ENCODE results near the gene MAPK8. TPM values are rescaled to one million over a fixed set of nuclear protein-coding genes. Genes with fewer than 3 reads are reported as not detected.

MAPK8 gene
- total RNA-seq, 1 experiment from 2014 or later, result 37.9 TPM

DNA sequence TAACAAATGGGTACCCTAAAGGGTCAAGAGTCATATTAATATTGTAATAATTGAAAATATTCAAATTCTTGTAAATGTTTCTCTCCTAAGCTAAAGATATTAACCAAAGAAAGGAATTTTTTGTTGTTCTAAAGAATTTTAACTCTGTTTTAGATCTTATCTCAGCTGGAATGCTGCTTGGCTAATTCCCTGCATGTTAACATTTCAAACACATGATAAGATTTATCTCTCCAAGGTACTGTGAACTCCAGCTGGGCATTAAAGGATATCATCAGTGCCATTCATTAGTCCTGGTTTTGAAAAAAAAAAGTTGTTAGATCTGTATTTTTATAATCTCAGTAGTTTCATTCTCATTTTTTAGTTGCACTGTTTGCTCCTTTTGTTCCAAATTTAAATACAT, 76.9 kb downstream of the MAPK8 start:
- no peak for DNase-seq (ENCODE audit: low read depth)

GRCh38 chr10:48384699-48384982, 78.2 kb downstream of the MAPK8 start:
- no peak for DNase-seq (ENCODE audit: low read depth)

- no peak for DNase-seq (ENCODE audit: low read depth)
Measured at GRCh38 chr10:48389272-48389671, 82.8 kb downstream of the MAPK8 start.

DNA sequence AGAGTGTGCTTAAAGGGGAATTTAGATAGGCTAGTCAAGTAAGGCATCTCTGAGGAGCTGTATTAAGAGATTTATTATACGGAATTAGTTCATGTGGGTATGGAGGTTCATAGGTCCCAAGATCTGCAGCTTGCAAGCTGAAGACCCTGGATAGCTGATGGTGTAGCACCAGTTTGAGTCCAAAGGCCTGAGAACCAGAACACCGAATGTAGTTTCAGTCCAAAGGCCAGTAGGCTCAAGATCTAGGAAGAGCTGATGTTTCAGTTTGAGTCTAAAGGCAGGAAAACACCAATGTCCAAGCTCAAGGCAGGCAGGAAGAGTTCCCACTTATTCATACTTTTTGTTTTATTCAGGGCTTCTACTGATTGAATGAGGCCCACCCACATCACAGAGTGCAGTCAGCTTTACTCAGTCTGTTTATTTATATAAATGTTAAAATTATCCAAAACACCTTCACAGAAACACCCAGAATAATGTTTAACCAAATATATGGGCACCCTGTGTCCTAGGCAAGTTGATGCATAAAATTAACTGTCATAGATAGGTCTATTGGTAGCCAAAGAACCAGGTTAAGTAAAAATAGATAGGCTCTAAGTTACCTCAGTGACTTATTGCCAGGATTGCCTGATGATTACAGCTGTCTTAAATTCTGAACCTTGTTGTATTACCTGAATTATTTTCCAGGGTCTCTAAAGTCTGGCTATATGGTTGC, 83.5 kb downstream of the MAPK8 start:
- no peak for DNase-seq (ENCODE audit: low read depth)

GRCh38 chr10:48390558-48390871, 84.0 kb downstream of the MAPK8 start:
- no peak for DNase-seq (ENCODE audit: low read depth)

GRCh38 chr10:48390933-48391845, 84.7 kb downstream of the MAPK8 start:
- peak; percentile 42 for DNase-seq (ENCODE audit: low read depth)

GRCh38 chr10:48391994-48392393, 85.5 kb downstream of the MAPK8 start:
- DNase-seq (ENCODE audit: low read depth), result no peak

GRCh38 chr10:48398261-48398660, 91.8 kb downstream of the MAPK8 start:
- no peak for DNase-seq (ENCODE audit: low read depth)

GRCh38 chr10:48399056-48399541, 92.6 kb downstream of the MAPK8 start:
- DNase-seq (ENCODE audit: low read depth), result no peak

- no peak for DNase-seq (ENCODE audit: low read depth)
Measured at GRCh38 chr10:48399551-48399950, 93.1 kb downstream of the MAPK8 start.

GRCh38 chr10:48400129-48400849, 93.8 kb downstream of the MAPK8 start:
- DNase-seq (ENCODE audit: low read depth), result peak; percentile 7

DNA sequence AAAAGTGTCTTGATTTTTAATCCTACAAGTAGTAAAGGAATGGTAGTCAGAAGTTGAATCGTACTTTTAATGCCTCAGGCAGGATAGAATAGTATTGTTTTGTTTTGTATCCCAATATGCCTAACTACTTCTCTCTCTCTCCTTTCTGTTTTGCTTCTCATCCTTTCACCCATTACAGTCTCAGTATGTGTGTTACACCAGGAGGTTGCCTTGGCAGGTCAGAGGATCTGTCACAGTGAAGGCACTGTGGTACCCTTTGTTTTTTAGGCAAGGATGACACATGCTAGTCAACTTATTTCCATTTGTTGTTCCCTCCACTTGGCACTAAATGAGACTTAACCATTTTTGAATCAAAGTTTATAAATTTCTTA, 94.4 kb downstream of the MAPK8 start:
- DNase-seq (ENCODE audit: low read depth), result no peak

GRCh38 chr10:48404646-48405045, 98.2 kb downstream of the MAPK8 start:
- DNase-seq (ENCODE audit: low read depth), result no peak

GRCh38 chr10:48406204-48406603, 99.7 kb downstream of the MAPK8 start:
- peak; percentile 62 for DNase-seq (ENCODE audit: low read depth)

DNA sequence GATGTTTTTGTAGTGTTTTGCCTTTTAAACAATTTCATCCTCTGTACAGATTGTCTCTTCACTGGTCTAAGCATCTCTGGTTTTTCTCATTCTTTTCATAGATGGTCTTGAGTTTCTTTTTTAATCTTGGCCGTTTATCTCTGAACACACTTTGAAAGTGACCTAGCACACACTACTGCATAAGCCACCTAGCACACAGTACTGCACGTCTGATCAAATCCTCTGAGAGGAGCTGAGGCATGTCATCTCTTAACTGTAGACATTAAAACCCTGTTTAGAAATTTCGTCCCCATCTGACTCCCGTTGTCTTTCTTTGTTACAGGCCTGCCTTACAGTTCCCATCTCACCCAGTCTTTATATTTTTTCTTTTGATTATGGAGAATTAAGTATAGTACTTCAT, 100.2 kb downstream of the MAPK8 start:
- DNase-seq (ENCODE audit: low read depth), result no peak

GRCh38 chr10:48410503-48410902, 104.0 kb downstream of the MAPK8 start:
- DNase-seq (ENCODE audit: low read depth), result no peak

GRCh38 chr10:48411510-48411909, 105.0 kb downstream of the MAPK8 start:
- no peak for DNase-seq (ENCODE audit: low read depth)

DNA sequence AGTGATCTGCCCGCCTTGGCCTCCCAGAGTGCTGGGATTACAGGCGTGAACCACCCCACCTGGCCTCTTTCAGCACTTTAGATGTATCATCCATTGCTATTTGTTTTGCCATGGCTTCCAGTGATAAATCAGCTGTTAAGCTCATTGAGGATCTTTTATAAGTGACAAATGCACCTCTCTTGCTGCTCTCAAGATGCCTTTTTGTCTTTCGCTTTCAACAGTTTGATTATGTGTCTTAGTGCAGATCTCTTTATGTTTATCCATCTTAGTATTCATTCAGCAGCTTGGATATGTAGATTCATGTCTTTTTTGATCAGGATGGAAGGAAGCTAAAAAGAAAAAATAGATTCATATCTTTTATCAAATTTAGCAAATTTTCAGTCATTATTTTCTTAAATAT, 105.6 kb downstream of the MAPK8 start:
- DNase-seq (ENCODE audit: low read depth), result no peak

DNA sequence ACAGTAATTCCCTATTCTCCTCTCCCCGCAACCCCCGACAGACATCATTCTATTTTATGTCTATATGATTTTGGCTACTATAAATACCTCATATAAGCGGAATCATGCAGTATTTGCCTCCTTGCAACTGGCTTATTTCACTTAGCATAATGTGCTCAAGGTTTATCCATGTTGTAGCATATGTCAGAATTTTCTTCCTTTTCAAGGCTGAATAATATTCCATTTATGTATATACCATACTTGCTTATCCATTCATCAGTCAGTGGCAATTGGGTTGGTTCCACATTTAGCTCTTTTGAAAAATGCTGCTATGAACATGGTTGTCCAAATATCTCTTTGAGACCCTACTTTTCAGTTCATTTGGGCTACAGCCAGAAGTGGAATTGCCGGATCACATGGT, 106.5 kb downstream of the MAPK8 start:
- DNase-seq (ENCODE audit: low read depth), result no peak

DNA sequence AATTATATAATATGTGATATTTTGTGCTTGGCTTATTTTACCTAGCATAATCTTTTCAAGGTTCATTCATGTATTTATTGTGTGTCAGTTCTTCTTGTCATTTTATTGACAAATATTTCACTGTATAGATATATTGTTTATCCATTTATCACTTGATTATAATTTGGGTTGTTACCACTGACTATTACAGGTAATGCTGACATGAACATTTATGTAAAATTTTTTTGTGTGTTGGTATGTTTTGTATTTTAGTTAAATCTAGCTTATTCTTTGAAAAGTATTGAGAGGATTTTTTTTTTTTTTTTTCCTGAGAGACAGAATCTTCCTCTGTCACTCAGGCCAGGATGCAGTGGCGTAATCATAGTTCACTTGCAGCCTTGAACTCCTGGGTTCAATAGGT, 107.7 kb downstream of the MAPK8 start:
- no peak for DNase-seq (ENCODE audit: low read depth)

GRCh38 chr10:48414778-48415177, 108.3 kb downstream of the MAPK8 start:
- no peak for DNase-seq (ENCODE audit: low read depth)

DNA sequence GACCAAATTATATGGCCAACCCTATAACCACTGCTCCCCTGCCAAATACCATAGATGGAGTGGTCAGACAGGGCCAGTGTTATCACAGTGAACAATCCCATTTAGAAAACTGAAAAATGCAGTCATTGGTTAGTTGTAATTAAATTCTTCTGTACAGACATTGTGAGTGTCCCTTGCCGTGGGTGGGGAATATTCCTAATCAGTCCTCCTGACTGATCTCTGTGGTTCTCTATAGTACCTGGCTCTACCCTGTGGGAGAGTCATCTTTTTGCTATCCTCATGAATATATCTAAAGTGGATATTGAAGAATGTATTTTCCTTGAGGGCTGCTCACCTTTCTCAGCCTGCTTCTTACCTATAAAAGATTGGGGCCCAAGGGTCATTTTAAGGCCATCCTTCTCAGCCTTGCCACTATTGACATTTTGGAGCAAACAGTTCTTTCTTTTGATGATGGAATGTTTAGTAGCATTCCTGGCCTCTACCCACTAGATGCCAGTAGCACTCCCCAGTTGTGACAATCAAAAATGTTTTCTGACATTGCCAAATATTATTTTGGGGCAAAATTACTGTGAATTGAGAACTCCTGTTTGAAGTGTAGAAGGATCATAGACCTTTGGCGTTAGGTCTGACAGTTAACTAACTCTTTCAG, 110.2 kb downstream of the MAPK8 start:
- DNase-seq (ENCODE audit: low read depth), result no peak

Data from Daoy (cell line).